ENCODE results near the gene PRMT6. TPM values are rescaled to one million over a fixed set of nuclear protein-coding genes. Genes with fewer than 3 reads are reported as not detected.

The PRMT6 gene
- total RNA-seq, 8 experiments from 2014 or later = 18.0 to 49.8 (median 25.1) TPM

GRCh38 chr1:107100331-107100984 is 44.0 kb downstream of the PRMT6 start:
- H3K4me1 ChIP-seq (replicated peaks in 1 of 2) = peaks cover 0 to 4% of the 10 kb centered on the region in 2 donors
- WGBS, 10 experiments = 26 to 90% (median 81%) methylated on average over 2 to 3 of the region's 3 CpGs
- H3K4me3 ChIP-seq = no peak overlapping the region
- H3K27ac ChIP-seq = no peak overlapping the region
- in situ Hi-C loops (cut with MboI; ENCODE audit: low pct_unique_long_range_greater_than_20kb in 2 of 9, low sequenced_read_pairs in 9 of 9, unreplicated experiment in 9 of 9) = no loop called here
- ATAC-seq (replicated peaks in 6 of 8) = no peak

GRCh38 chr1:107105914-107106313 is 49.4 kb downstream of the PRMT6 start:
- no peak for ATAC-seq (replicated peaks in 6 of 8)
- Histone ChIP-seq H3K27ac (no peak overlapping the region), H3K4me1 (replicated peaks in 1 of 2) (peaks cover 0 to 10% of the 10 kb centered on the region in 2 donors), H3K4me3 (no peak overlapping the region)
- WGBS, 10 experiments = 80 to 100% (median 83%) methylated on average over 2 to 3 of the region's 3 CpGs; no CpG with 5 or more reads in 1 of the 10 experiments
- in situ Hi-C loops (cut with MboI; ENCODE audit: low pct_unique_long_range_greater_than_20kb in 2 of 9, low sequenced_read_pairs in 9 of 9, unreplicated experiment in 9 of 9) = no loop called here

Other genes with a start within 250 kb of the PRMT6 start
- gene NTNG1, start 84.4 kb downstream of the PRMT6 start, total RNA-seq = 10 to 100 TPM in 5 of 8 experiments, 1 to 10 TPM in 3; 3.7 to 54.8 (median 18.5) TPM

Measured in motor neuron (in vitro differentiated cells).